ENCODE results near the gene KIAA0586.

KIAA0586 gene

DNA sequence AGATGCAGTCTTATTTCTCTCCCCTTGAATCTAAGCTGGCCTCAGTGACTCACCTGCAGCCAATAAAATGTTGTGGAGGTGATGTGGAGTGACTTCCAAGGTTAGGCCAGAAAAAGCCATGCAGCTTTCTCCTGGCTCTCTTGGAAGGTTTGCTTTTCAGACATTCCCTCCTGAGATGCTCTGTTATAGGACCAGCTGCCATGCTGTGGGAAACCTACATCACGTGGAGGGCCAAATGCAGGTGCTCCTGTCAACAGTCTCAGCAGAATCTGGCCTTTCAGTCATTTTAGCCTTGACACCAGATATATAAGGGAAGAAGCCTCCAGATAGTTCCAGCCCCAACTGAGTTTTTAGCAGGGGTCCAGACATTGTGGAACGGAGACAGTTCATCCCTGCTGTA is 172.2 kb downstream of the KIAA0586 start:
- DNase-seq = no peak
